MM.1S (cell line): Measurements from ENCODE around the gene MTCH1.

ENCODE experiments used
- DNase-seq: peaks from one replicate; pipeline ENCODE4 v3.0.0-alpha.2; 2015
- H2AFZ ChIP-seq: fragments of 300-600 bp; sonication (generic); 2 replicates; pipeline ENCODE4 v1.6.0; 2016; ENCODE audit warnings: antibody characterized with exemption, low read length
- H3F3A ChIP-seq: fragments of 300-600 bp; sonication (generic); 2 replicates; pipeline ENCODE4 v1.6.1; 2016; ENCODE audit warnings: mild to moderate bottlenecking, antibody characterized with exemption, low read length, moderate library complexity, mixed read lengths; ENCODE audit not compliant: insufficient read depth
- H3K27ac ChIP-seq: fragments of 300-600 bp; sonication (generic); 2 replicates; pipeline ENCODE4 v1.5.1; 2016; ENCODE audit warnings: mild to moderate bottlenecking, low read length
- H3K27me3 ChIP-seq: fragments of 300-600 bp; sonication (generic); replicated peaks from 2 replicates; pipeline ENCODE4 v1.6.0; 2016; ENCODE audit warnings: low read length; ENCODE audit not compliant: insufficient read depth
- H3K36me3 ChIP-seq: fragments of 300-600 bp; sonication (generic); replicated peaks from 2 replicates; pipeline ENCODE4 v1.6.1; 2016; ENCODE audit warnings: mild to moderate bottlenecking, low read length, mixed read lengths; ENCODE audit not compliant: insufficient read depth
- H3K4me1 ChIP-seq: fragments of 300-600 bp; sonication (generic); 2 replicates; pipeline ENCODE4 v1.6.1; 2016; ENCODE audit warnings: low read length, mixed read lengths
- H3K4me2 ChIP-seq: fragments of 300-600 bp; sonication (generic); 2 replicates; pipeline ENCODE4 v1.6.0; 2016; ENCODE audit warnings: low read depth, low read length
- H3K4me3 ChIP-seq: fragments of 300-600 bp; sonication (generic); 2 replicates; pipeline ENCODE4 v1.5.1; 2016; ENCODE audit warnings: low read length, mixed read lengths
- H3K79me2 ChIP-seq: fragments of 300-600 bp; sonication (generic); 2 replicates; pipeline ENCODE4 v1.6.1; 2016; ENCODE audit warnings: mixed run types, low read length, mixed read lengths
- H3K9ac ChIP-seq: fragments of 300-600 bp; sonication (generic); 2 replicates; pipeline ENCODE4 v1.6.1; 2016; ENCODE audit warnings: low read length, mixed read lengths
- H3K9me2 ChIP-seq: fragments of 300-600 bp; sonication (generic); replicated peaks from 2 replicates; pipeline ENCODE4 v1.6.1; 2016; ENCODE audit warnings: mild to moderate bottlenecking, low read length, mixed read lengths; ENCODE audit not compliant: insufficient read depth
- H3K9me3 ChIP-seq: fragments of 300-600 bp; sonication (generic); replicated peaks from 2 replicates; pipeline ENCODE4 v1.6.1; 2016; ENCODE audit warnings: mild to moderate bottlenecking, low read length, mixed read lengths; ENCODE audit not compliant: insufficient read depth
- H4K20me1 ChIP-seq: fragments of 300-600 bp; sonication (generic); 2 replicates; pipeline ENCODE4 v1.6.1; 2016; ENCODE audit warnings: mild to moderate bottlenecking, low read length, moderate library complexity, mixed read lengths; ENCODE audit not compliant: insufficient read depth
- EZH2 ChIP-seq: fragments of 300-600 bp; sonication (generic); optimal IDR thresholded peaks from 2 replicates; pipeline ENCODE3; 2017; ENCODE audit warnings: low read depth, mild to moderate bottlenecking, antibody characterized with exemption, low read length, mixed read lengths
- EZH2phosphoT487 ChIP-seq: fragments of 300-600 bp; sonication (generic); IDR thresholded peaks from 2 replicates; pipeline ENCODE4 v1.6.1; 2018; ENCODE audit warnings: antibody characterized with exemption, low read length
- TF ChIP-seq, protein P1 (sequence below): fragments of 300-600 bp; sonication (generic); IDR thresholded peaks from 2 replicates; pipeline ENCODE4 v1.5.1; 2016; ENCODE audit warnings: antibody characterized with exemption, low read length, mixed read lengths

The MTCH1 gene

GRCh38 chr6:36983538-36983937, 2.5 kb downstream of the MTCH1 start:
- H3K4me2 ChIP-seq = no peak overlapping the region
- H3K9me3 ChIP-seq = no peaks in the 10 kb centered on the region
- no peaks in the 10 kb centered on the region for H3K36me3 ChIP-seq
- no peaks in the 10 kb centered on the region for H3K9me2 ChIP-seq
- H3K9ac ChIP-seq = no peak overlapping the region
- H3K4me1 ChIP-seq = peaks cover 10% of the 10 kb centered on the region
- H4K20me1 ChIP-seq = no peaks in the 10 kb centered on the region
- no peak overlapping the region for H2AFZ ChIP-seq
- TF ChIP-seq, protein P1, sequence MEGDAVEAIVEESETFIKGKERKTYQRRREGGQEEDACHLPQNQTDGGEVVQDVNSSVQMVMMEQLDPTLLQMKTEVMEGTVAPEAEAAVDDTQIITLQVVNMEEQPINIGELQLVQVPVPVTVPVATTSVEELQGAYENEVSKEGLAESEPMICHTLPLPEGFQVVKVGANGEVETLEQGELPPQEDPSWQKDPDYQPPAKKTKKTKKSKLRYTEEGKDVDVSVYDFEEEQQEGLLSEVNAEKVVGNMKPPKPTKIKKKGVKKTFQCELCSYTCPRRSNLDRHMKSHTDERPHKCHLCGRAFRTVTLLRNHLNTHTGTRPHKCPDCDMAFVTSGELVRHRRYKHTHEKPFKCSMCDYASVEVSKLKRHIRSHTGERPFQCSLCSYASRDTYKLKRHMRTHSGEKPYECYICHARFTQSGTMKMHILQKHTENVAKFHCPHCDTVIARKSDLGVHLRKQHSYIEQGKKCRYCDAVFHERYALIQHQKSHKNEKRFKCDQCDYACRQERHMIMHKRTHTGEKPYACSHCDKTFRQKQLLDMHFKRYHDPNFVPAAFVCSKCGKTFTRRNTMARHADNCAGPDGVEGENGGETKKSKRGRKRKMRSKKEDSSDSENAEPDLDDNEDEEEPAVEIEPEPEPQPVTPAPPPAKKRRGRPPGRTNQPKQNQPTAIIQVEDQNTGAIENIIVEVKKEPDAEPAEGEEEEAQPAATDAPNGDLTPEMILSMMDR = no peak
- TF ChIP-seq EZH2 = no peak
- no peak for TF ChIP-seq EZH2phosphoT487
- DNase-seq = no peak
- H3K27me3 ChIP-seq = no peaks in the 10 kb centered on the region
- H3F3A ChIP-seq = 0 out of 2 replicates have a peak, but pooled peaks cover 4% of the 10 kb centered on the region
- no peak overlapping the region for H3K4me3 ChIP-seq
- no peak overlapping the region for H3K27ac ChIP-seq
- peaks cover 71% of the 10 kb centered on the region for H3K79me2 ChIP-seq

DNA sequence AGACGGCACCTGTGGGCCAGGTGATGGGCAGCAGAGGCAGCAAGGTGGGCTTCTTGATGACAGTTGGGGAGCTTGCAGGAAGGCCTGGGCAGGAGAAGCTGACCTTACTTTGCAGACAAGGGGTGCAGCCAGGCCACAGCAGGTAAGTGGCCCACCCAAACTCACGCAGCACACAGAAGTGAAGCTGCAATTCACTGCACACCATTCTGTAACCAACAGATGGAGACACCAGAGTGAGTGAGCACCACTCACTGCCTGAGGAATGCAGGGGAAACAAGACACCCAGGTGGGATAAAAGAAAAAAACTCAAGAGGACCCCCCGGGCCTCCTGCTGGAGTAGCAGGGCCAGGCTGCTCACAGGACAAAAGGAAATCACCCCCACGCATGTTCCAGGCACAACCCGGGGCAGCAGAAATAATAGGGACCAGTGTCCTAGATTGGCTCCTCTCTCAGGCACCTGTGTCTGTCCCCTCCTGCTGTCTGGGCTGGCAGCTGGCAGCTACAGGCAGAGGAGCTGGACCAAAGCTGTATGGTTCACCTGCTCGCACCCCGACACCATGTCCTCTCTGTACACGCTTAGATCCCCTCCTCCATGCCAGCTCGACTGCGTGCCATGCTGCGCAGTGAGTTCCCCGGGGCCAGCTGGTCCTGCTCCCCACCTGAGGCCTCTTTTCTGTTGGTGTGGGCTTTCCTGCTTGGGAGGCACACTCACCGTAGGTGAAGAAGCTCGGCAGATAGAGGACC, 4.9 kb downstream of the MTCH1 start:
- no peak for DNase-seq
- H3K4me1 ChIP-seq = peaks cover 10% of the 10 kb centered on the region
- TF ChIP-seq EZH2 = no peak
- no peak for TF ChIP-seq EZH2phosphoT487
- TF ChIP-seq, protein P1 = no peak
- no peaks in the 10 kb centered on the region for H3K36me3 ChIP-seq
- H3K9me3 ChIP-seq = no peaks in the 10 kb centered on the region
- H2AFZ ChIP-seq = no peak overlapping the region
- peaks cover 71% of the 10 kb centered on the region for H3K79me2 ChIP-seq
- no peaks in the 10 kb centered on the region for H3K27me3 ChIP-seq
- no peak overlapping the region for H3K9ac ChIP-seq
- no peak overlapping the region for H3K4me2 ChIP-seq
- H3K4me3 ChIP-seq = no peak overlapping the region
- no peaks in the 10 kb centered on the region for H3F3A ChIP-seq
- no peak overlapping the region for H3K27ac ChIP-seq
- no peaks in the 10 kb centered on the region for H4K20me1 ChIP-seq
- H3K9me2 ChIP-seq = no peaks in the 10 kb centered on the region

DNA sequence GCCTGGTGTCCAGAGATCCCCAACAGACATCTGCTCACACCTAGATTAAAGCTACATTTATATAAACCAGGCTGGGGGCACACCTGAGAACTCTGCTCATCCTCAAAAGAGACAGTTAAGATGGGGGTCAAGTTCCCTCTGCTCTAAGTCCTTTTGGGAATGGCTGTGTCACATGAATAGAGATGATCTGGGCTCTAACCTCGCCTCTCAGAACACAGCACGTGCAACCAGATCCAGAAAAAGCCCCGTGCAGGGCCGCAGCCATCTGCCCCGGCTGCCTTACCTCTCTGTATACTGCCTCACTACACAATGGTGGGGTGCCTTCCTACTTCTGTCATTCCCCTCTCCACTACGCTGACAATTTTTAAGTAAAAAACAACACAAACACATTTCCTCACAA, 5.9 kb downstream of the MTCH1 start:
- Histone ChIP-seq H4K20me1 (no peaks in the 10 kb centered on the region), H3K4me2 (no peak overlapping the region), H3K27me3 (no peaks in the 10 kb centered on the region), H2AFZ (no peak overlapping the region), H3K9ac (no peak overlapping the region), H3K79me2 (peaks cover 63% of the 10 kb centered on the region), H3K4me3 (no peak overlapping the region), H3K27ac (no peak overlapping the region), H3K9me3 (no peaks in the 10 kb centered on the region), H3K36me3 (no peaks in the 10 kb centered on the region), H3K9me2 (no peaks in the 10 kb centered on the region), H3K4me1 (peaks cover 10% of the 10 kb centered on the region), H3F3A (no peaks in the 10 kb centered on the region)
- no peak for DNase-seq
- no peak for TF ChIP-seq EZH2
- TF ChIP-seq, protein P1 = no peak
- no peak for TF ChIP-seq EZH2phosphoT487
